HG03354 (cell line): ENCODE results near the gene ARHGAP28.
"Not testable (repeated sequence)": the region's sequence is repeated elsewhere in the genome, so short reads cannot be mapped to it uniquely, and the experiment has no call there.

Source experiments
- ATAC-seq: cut with Tn5 transposase; IDR thresholded peaks from one replicate; pipeline ENCODE4 v1.9.1; 2021; ENCODE audit warnings: mild to moderate bottlenecking; ENCODE audit not compliant: unreplicated experiment, poor library complexity, severe bottlenecking

Gene ARHGAP28

DNA sequence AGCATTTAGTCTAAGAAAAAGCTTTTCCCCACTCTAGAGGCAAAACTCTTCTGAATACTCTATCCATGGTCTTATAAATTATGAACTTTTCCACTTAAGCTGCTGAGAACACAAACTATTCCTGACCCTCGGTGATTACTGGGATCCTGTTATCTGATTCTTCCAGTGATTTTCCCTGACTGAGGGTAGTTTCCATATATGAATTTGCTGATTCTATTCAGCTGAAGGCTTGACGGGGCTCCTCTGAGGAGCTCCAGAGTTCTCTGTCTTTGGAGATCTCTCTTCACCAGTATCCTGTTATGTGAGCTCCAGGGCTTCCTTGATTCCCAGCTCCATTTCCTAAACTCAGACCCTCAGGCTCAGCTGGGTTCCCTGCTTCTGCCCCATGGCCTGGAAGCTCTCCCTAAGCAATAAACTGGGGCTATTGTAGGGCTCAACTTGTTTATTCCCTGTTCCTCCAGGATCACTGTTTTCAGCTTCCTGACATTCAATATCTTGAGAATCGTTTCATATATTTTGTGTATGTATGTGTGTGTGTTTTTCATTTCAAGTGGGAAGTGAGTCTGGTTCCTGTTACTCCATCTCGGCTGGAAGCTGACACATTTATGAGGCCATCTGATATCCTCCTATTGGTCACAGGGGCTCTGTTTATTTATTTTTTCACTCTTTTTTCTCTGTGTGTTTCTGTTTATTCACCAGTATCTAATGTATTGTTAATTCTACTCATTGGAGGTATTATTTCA lies 78.2 kb downstream of the ARHGAP28 start:
- no peak for ATAC-seq

DNA sequence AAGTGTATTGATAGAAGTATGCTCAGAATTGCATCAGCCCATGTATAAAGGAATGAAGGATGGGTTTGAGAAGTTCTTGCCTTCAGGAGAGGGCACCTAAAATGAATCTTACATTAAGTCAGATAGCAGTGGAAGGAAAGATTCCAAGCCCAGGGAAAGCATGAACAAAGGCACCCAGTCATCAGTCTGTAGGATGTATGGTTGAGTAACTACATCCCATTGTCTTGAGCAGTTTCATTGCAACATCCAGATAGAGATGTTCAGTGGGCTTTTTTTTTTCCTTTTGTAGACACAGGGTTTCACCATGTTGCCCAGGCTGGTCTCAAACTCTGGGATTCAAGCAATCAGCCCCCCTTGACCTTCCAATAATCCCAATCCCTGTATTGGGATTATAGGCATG lies 80.7 kb downstream of the ARHGAP28 start:
- no peak for ATAC-seq

DNA sequence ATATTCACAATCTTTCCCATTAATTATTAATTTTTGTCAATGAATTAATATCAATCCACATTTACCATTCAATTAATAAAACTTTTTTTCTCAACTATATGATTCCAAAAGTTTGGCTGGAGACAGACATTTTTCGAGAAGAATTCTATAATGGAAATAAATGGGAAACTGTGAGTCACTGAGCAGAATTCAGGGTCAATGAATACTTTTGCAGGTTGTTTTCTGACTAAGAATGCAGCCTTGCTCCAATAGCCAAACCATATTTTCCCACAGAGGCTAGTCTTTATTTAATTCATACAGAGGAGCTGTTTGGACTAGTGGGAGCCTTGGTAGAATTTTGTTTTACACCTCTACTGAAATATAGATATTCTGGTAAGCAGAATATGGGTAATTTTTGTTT lies 82.3 kb downstream of the ARHGAP28 start:
- ATAC-seq, result no peak

DNA sequence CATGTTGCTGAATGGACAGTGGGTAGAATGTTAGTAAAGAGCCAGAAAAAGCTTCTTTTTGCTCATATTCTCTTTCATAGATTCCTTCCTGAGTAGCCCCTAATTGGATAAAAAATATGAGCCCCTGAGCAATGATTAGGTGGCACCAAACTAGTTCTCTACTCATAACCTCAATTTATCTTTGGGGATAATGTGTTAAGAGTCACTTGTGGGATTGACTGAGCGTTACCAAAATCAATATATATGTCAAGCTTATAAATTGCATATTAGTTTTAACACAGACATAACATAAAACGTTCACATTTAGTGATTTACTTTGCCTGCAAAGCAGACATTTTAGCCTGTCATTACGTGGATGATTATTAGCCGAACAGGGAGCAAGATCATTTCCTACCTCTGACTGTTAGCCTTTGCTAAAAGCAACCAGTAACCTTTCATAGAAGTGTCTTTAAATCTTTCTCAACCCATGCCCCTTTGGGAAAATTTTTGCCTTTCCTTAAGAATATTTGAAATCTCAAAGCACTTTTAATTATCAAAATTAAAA lies 85.4 kb downstream of the ARHGAP28 start:
- ATAC-seq, result no peak

DNA sequence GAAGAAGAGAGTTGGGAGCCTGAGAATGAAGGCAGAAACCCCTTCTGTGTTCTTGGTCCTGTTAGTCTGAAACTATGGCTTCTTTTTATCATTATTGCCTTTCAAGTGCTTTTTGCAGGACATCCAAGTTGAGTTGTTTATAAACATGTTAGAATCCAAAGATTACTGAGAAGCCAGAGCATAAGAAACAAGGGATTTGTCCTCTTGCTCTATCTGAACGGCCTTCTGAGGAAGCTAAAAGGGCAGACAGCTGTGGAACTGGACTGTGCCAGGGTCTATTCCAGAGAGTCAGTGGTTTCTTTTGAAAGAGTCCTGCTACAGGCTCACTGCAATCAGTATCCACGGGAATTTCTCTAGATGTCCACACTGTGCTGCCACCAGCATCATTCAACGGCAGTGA lies 86.6 kb downstream of the ARHGAP28 start:
- no peak for ATAC-seq

DNA sequence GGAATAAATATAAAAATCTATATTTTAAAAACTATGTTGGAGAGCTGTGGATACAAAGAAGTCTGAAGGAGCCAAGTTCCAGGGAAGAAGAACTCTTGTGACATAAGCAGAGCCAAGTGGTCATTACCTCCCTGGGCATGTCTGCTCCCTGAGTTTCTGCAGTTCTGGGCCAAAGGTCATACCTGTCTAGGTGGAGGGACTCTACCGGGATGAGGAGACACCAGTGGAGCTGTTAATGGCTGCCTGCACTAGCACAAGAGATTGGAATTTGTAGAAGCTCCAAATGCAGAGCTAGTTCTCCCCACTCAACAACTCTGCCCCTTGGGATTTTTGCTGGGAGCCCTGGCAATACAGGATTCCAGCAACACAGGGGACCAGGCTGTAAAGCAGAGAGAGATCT lies 89.8 kb downstream of the ARHGAP28 start:
- ATAC-seq, result no peak

DNA sequence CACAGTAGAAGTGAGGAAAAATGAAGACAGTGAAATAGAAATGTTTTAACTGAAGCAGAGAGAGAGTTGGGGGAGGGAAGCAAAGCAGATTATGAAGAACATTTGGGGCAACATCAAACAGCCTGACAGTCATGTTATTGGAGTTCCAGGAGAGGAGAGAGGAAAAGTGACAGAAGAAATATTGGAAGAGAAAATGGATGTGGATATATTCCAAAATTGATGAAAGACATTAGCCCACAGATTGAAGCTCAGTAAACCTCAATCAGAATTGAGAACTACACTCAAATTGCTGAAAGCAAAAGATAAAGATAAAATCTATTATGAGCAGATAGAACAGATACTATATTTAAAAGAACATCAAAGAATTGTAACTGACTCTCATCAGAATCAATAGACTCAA lies 90.8 kb downstream of the ARHGAP28 start:
- no peak for ATAC-seq

DNA sequence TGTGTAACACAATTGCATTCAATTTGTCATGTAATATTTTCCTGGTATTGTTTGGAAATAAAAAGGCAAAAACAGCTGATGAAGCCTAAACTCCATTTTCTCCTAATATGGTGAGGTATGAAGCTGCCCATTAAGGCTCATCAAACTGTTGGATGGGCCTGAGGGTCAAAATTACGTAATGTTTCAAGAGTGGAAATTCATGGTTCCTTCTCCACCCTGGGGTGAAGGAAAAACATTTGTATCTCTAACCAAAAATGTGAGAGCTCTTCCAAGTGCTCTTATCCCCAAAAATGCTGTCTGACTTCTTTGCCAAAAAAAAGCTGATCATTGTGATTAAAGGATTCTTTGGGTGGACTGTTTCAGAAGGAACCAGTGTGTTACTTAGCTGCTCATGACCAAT lies 91.8 kb downstream of the ARHGAP28 start:
- ATAC-seq, result no peak

DNA sequence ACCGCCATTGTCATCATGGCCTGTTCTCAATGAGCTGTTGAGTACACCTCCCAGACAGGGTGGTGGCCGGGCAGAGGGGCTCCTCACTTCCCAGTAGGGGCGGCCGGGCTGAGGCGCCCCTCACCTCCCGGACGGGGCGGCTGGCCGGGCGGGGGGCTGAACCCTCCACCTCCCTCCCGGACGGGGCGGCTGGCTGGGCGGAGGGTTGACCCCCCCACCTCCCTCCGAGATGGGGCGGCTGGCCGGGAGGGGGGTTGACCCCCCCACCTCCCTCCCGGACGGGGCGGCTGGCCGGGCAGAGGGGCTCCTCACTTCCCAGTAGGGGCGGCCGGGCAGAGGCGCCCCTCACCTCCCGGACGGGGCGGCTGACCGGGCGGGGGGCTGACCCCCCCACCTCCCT lies 97.6 kb downstream of the ARHGAP28 start:
- not testable (repeated sequence) for ATAC-seq

DNA sequence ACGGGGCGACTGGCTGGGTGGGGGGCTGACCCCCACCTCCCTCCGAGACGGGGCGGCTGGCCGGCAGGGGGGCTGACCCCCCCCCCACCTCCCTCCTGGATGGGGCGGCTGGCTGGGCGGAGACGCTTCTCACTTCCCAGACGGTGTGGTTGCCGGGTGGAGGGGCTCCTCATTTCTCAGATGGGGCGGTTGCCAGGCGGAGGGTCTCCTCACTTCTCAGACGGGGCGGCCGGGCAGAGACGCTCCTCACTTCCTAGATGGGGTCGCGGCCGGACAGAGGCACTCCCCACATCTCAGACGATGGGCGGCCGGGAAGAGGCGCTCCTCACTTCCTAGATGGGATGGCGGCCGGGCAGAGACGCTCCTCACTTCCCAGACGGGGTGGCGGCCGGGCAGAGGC lies 98.0 kb downstream of the ARHGAP28 start:
- not testable (repeated sequence) for ATAC-seq

DNA sequence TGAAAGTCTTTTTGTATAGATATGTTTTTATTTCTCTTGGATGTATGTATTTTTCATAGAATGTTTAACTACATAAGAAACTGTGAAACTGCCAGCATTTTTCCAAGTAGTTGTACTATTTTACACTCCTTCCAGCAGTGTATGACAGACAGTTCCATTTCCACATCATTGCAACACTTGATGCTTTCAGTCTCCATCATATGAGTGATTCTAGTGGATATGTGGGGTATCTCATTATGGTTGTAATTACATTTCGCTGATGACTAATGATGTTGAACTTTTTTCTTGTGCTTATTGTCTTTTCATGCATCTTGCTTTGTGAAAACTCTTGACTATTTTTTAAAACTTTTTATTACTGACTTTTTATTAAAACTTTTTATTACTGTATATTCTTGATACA lies 101.4 kb downstream of the ARHGAP28 start:
- no peak for ATAC-seq

DNA sequence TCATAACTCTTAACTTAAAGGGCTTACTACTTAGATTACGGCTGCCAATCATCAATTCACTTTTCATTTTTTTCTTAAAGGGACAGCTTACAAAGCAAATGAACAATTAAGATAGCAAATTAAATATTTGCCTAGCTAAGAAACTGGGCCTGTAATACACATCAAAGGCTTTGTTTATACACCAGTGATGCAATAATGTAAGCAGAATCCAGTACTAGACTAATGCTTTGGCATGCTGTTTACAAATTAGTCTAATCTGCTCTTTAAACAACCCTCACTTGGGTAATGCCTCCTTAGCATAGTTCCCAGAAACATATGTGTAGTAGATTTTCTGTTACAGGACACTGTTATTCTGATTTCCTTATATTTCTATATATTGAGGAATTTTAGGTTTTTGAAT lies 105.8 kb downstream of the ARHGAP28 start:
- ATAC-seq, result no peak

DNA sequence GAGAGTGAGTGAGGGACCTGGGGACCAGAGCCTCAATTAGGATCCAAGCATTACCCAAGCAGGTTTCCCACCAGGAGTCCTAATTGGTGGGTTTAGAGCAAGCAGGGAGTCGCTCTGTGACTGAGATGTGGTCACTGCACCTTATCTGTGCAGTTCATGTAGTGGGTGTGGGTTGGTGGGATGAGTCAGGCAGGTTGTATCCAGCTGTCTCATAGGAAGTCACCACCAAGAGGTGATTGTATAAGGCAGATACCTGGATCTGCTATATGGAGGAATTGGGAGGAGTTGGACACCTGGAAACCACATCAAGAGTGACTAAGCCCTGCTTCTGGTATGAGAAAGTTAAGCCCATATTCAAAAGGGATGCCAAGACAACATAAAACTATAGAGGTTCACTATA lies 106.8 kb downstream of the ARHGAP28 start:
- ATAC-seq, result no peak

DNA sequence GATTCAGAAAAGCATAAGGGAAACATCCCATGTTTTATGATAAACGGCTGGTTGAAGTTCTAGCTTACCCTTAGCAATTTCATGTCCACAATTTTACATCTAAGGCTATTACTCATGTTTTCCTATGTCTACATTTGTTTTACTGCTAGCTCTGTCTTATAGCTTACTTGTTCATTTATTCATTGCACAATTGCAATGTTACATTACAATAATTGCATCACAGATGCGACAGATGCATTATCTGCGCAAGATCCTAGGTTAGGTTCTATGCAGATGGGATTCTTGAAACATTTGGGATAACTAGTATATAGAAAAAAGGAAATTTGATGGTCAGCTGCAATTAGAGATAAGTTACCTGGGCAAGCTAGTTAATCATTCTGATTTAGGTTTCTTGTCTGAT lies 108.4 kb downstream of the ARHGAP28 start:
- no peak for ATAC-seq

DNA sequence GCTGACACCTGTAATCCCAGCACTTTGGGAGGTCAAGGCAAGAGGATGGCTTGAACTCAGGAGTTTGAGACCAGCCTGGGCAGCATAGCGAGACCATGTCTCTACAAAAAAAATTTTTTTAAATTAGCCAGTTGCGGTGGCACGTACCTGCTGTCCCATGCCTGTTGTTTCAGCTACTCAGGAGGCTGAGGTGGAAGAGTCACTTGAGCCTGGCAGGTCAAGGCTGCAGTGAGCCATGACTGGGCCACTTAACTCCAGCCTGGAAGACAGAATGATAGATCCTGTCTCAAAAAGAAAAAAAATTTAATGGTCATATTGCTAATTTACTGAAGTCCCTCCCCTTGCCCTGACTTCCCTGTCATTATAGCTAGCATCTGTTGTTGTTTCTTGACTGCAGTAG lies 112.6 kb downstream of the ARHGAP28 start:
- ATAC-seq, result no peak

DNA sequence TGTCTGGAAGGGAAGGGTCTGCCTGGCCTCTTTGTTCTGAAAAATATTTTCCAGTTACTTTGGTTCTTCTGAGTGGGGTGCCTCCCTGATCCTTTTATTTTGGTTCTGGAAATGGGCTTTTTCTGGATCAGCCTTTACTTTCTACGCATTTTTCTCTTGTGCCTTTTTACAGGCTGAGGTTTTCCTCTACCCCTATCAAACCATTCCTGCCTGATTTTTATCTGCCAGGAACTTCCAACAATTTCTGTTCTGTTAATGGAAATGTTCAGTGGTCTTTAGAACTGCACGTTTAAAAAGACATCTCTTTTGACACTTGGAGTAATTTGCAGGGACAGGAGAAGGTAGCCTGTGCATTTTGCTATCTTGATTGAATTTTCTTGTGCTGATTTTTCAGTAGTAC lies 113.8 kb downstream of the ARHGAP28 start:
- no peak for ATAC-seq

DNA sequence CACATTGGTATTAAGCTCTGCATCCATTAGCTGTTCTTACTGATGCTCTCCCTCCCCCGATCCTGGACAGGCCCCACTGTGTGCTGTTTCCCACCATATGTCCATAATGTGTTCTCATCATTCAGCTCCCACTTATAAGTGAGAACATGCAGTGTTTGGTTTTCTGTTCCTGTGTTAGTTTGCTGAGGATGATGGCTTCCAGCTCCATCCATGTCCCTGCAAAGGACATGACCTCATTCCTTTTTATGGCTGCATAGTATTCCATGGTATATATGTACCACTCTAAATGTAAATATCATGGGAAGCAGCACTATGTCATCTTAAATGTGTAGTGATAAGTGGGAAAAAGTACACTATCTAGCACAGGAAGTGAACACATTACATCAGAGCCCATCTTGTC lies 116.0 kb downstream of the ARHGAP28 start:
- not testable (repeated sequence) for ATAC-seq

DNA sequence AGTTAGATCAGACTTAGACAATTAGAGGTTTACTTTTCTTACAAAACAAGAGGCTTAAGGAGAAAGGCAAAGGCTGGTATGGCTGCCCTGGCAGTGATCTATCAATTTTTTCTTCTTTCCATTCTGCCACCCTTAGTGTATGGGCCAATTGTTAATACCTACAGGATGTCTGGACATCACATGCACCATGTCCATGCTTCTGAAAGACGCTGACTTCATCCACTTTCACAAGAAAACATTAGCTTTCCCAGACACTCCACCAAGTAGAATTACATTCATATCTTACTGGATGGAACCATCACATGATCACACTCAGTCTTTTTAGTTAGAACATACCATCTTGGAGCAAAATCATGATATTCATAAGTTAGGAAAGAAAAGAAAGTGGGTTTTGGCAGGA lies 120.9 kb downstream of the ARHGAP28 start:
- no peak for ATAC-seq

DNA sequence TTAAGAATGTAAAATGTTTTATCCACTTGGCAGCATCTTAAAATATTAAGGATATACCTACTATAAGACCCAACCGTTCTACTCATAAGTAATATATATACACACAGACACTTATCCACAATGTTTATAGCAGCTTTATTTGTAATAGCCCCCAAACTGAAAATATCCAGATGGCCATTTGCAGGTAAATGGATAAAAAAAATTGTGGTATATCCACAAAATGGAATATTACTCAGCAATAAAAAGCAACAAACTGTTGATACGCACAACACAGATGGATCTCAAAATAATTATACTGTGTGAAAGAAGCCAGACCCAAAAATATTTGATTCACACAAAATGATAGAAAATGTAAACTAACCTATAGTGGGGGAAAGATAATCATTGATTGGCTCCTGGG lies 122.0 kb downstream of the ARHGAP28 start:
- ATAC-seq, result no peak

DNA sequence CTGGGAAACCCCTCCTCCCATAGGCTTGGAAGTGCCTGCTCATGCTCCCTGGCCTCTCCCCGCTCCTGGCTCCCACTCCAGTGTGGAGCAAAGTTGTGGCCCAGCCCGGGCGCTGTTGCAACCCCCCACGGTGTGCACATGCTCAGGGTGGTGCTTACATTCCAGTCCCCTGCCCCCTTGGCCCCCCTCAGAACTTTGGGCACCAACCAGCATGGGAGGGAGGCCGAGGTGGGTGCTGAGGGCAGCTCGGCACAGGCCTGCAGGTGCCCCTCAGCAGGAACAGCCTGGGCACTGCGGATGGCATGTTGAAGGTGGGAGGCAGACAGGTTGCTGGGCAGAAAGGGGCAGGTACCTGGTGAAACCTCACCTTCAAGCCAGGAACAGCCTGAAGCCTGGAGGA lies 125.3 kb downstream of the ARHGAP28 start:
- no peak for ATAC-seq

DNA sequence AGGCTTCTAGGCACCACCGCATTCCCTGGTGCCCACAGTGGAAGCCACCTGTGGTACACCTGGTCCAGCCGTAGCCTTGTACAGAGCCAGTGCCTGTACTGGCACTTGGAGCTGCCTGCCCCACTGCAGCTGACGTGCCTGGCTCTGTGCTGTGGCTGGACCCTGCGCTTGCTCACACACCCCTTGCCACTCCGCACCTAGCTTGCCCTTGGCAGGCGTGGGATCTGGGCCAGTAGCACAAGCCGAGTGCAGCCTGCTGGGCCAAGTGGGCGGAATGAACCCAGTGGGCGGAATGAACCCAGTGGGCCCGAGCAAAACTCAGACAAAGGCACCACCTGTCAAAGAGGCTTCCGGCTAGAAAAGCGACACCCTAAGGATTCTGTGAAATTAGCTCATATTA lies 126.3 kb downstream of the ARHGAP28 start:
- no peak for ATAC-seq

DNA sequence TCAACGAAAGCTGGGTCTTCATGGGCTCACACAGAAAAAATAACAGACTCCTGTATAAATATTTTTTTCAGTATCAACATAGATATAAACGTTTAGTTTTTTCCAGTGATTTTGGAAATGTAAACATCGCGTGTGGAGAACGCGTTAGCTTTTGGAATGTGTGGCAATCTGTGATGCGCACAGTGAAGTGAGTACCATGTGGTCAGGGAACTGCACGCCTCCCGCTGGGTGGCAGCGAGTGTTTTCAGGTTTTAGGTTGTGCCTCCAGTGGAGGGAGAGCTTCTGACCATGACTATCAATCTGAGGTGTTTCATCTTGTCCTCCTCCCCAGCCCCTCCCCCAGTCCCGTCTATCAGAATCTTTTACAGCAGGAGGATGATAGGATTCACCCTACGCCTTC lies 127.8 kb downstream of the ARHGAP28 start:
- ATAC-seq, result no peak
